RKO (cell line): ENCODE measurements around the gene ATP6V1G2.
A peak's percentile ranks its signal among the peaks of the same experiment; 100 is the strongest.

Experiments used
- DNase-seq: peaks from one replicate; pipeline ENCODE4 v3.0.0-alpha.2; 2016; ENCODE audit warnings: low spot score

The ATP6V1G2 gene

GRCh38 chr6:31547727-31548543 lies 1.5 kb upstream of the ATP6V1G2 start:
- DNase-seq, result no peak

GRCh38 chr6:31546958-31547726 lies 734 bp upstream of the ATP6V1G2 start, which contains the start of gene NFKBIL1:
TSS of gene NFKBIL1 (plus strand) at chr6:31547608. CDS start at chr6:31547695, 87 bp downstream.
- peak; percentile 98 for DNase-seq

DNA sequence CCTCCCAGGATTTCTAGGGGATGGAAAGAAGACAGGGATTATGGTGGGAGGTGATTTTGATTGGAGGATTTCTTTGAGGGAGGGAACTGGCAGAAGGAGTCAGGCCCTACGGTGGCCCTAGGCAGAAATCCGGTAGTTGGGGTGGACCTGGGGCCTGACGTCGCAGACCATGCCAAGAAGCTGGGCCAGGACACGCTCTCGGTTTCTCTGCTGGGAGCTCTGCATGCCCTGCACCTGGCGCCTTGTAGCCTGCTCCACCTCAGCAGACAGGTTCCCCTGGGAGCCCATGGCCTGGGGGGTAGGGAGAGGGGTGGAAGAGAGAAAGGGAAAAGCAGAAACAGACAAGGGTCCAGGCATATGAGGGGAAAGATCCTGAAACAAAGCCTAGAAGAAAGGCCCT lies 1.1 kb downstream of the ATP6V1G2 start:
- DNase-seq, result no peak

- DNase-seq, result no peak
Measured at GRCh38 chr6:31544676-31545075, 1.7 kb downstream of the ATP6V1G2 start.

- DNase-seq, result no peak
Measured at GRCh38 chr6:31543639-31544038, 2.8 kb downstream of the ATP6V1G2 start.

DNA sequence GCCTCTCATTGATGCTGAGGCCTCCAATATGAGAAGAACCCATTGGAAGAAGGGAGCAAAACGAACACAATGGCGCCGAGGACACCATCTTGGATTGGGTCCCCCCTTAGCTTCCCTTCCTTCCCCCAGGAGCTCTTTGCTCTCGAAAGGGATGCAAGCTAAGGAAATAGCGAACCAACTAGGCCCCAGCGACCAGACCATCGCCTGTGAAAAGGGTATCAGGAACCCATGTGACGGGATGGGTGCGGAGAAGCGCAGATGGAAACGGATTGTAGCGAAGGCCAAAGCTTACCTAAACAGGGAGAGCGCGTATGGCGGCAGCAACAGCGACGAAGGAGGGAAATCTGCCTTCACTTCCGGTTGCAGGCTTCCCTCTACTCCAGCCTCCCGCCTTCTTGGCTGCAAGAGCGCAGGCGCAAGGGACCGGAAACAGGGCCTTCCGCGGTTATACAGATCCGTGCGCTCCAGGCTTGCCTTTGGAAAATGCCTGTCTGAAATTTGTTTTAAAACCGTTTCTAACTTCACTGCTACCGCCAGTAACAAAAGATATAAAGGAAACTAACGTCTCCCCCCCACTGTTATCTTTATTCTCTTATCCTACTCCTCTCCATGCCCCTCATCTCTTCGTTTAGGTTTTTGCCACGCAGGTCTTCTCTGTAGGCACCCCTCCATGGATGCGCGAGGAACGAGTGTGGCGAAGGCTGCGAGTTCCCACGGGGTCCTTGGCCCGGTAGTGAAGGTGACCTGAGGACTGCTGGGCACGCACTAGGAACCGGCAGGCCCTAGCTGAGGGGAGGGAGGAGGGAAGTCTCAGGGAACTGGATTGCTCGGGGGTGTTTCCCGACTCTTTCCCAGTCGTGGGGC lies 4.5 kb downstream of the ATP6V1G2 start, which contains the start of gene DDX39B:
TSS of gene DDX39B (minus strand) at position 346 of the 864 bp plus-strand sequence. CDS start 1,471 bp downstream, outside the sequence.
- DNase-seq, result peak; percentile 97

- peak; percentile 68 for DNase-seq
Measured at GRCh38 chr6:31541059-31541657, 5.2 kb downstream of the ATP6V1G2 start.

DNA sequence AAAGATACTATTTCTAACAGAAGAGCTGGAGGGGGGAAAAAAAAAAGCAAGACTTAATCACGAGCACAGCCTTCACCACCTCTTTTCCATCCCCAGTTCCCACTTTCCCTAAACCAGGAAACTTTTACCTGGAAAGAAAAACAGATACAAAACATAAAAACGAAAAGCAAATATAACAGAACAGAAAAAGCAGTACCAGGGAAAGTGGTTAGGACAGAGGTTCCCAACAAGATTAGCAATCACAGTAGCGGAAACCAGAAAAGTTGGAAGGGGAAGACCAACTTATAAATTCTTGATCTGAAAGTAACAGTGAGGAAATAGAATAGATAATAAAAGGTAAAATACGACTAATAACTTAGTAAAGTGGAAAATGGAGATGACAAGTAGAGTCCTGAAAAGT lies 5.8 kb downstream of the ATP6V1G2 start:
- DNase-seq, result no peak

DNA sequence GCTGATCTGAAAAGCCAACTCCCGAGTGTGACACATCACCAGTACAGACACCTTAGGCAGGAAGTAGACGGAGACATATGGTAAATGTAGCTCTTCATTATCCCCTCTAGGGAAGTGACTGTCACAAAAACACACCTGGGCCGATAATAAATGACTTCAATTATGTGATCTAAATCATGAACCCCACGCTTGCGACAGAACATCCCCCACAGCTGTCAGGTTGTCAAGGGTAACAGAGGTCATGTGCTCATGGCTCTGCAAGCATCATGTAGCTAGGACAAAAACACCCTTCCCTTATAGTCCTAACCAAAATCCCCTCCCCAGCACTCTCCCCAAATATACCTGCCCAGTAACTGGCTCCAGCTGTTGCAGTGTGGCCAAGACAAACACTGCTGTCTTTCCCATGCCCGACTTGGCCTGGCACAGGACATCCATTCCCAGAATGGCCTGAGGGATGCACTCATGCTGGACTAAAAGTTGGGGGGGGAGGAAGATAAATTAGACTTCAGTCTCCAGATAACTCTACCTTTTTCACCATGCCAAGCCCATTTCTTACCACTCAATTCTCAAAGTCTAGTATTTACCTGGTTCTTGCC lies 7.5 kb downstream of the ATP6V1G2 start:
- no peak for DNase-seq

DNA sequence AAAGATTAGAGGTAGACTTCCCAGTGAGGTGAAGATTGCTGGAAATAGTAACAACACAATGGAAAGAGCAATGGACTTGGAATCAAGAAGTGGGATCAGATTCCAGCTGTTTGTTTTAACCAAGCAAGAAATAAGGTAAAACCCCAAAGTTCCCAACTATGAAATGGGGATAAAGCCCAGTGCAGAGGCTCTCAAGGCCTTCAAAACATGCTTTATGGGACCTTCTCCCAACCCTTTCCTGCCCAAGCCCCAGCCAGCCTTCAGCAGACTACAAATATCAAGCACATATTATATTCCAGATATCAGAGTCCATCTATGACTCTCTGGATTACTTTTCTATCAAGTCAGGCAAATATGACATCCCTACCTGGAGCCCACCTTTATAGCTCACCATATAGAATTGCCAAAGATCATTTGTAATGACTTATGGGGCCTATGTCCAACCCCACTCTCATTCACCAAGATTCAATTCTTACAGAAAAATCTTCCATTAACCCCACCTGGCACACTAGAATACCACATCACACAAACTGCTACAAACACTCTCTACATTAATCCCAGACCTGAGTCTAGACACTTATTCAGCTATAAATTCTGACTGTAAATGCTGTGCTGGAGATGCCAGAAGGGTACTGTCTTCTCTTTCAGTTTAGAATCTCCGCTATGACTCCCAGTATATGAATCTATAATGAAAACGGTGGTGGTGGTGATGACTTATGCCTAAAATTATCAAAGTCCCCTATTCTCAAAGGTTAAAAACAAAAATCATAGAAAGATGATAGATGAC lies 10.7 kb downstream of the ATP6V1G2 start:
- no peak for DNase-seq

DNA sequence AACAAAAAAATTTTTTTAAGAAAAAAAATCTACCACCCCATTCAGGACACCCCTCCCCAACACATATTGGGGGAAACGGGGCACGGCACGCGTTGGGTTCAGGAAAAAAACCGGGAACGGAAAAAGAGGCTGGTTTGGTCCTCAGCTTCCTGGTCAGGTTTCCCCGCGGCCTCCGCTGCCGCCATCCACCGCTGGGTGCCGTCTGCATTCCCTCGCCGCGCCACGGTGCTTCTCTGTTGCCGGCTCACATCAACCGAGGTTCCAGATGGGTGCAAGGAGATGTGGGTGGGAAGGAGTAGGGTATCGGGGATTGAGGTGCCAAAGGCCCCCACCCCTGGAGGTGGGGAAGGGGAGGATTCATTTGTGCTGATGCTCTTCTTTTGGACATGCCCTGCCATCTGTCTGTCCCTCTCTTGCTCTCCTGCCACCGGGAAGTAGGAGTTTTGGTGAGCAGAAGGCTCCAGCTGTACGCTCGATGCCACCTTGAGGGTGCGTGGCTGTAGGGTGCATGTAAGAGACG lies 11.8 kb downstream of the ATP6V1G2 start:
- no peak for DNase-seq

GRCh38 chr6:31534011-31534410 lies 12.4 kb downstream of the ATP6V1G2 start:
- no peak for DNase-seq

DNA sequence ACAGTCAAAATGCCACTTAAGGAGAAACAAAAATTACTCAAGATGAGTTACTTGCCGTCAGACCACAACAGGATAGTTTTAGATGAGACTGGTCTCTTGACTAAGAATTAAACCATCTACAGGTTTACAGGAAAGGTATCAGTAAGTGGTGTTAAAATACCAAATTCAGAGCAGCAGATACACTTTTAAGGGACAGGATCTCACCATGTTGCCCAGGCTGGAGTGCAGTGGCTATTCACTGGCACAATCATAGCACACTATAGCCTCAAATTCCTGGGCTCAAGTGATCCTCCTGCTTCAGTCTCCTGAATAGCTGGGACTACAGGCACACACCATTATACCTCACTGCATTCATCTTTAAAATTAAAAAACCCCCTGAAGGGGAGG lies 13.0 kb downstream of the ATP6V1G2 start:
- DNase-seq, result no peak

- DNase-seq, result no peak
Measured at GRCh38 chr6:31532644-31533454, 13.6 kb downstream of the ATP6V1G2 start.

GRCh38 chr6:31531771-31532643 lies 14.4 kb downstream of the ATP6V1G2 start:
- no peak for DNase-seq

- no peak for DNase-seq
Measured at GRCh38 chr6:31531162-31531561, 15.2 kb downstream of the ATP6V1G2 start.

DNA sequence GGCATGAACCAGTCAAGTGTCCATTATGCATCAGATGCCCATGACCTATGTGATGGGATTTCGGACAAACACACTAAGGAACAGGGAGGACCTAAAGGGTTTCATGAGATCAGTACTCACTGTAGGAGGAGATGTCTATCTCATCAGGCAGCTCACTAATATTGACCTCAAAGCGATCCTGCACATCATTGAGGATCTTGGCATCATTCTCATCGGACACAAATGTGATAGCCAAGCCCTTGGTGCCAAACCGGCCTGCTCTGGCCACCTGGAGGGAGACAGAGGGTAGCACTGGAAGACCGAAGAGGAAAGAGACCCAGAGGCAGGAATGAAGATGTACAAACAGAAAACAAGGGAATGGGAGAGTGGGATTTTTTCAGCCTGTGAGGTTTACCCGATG lies 15.7 kb downstream of the ATP6V1G2 start:
- DNase-seq, result no peak
